ENCODE measurements around the gene DDR2.
A peak's percentile ranks its signal among the peaks of the same experiment; 100 is the strongest.

The DDR2 gene

GRCh38 chr1:162822391-162823200, 190.3 kb downstream of the DDR2 start:
- no peaks in the 10 kb centered on the region for H3K36me3 ChIP-seq (ENCODE audit: insufficient read depth, low read length)
- no peaks in the 10 kb centered on the region for H3K9me3 ChIP-seq (ENCODE audit: insufficient read depth, low read depth, low read length)
- H3K9ac ChIP-seq (ENCODE audit: low read depth, low read length) = peak overlapping the region; percentile 61
- WGBS = 2% methylated on average over 44 of the region's 44 CpGs
- H3K27ac ChIP-seq (ENCODE audit: low read depth, low read length) = no peak overlapping the region
- peak overlapping the region; percentile 67 for H3K4me3 ChIP-seq (ENCODE audit: low read length)
- peaks cover 12% of the 10 kb centered on the region for H3K27me3 ChIP-seq (ENCODE audit: insufficient read depth, low read length)
- H3K4me1 ChIP-seq (ENCODE audit: insufficient read depth, low read length) = peaks cover 20% of the 10 kb centered on the region

- Histone ChIP-seq H3K27ac (ENCODE audit: low read depth, low read length) (no peak overlapping the region), H3K36me3 (ENCODE audit: insufficient read depth, low read length) (no peaks in the 10 kb centered on the region), H3K9ac (ENCODE audit: low read depth, low read length) (no peak overlapping the region), H3K4me3 (ENCODE audit: low read length) (no peak overlapping the region), H3K9me3 (ENCODE audit: insufficient read depth, low read depth, low read length) (no peaks in the 10 kb centered on the region), H3K27me3 (ENCODE audit: insufficient read depth, low read length) (peaks cover 12% of the 10 kb centered on the region), H3K4me1 (ENCODE audit: insufficient read depth, low read length) (peaks cover 20% of the 10 kb centered on the region)
- no CpG with 5 or more reads among the region's 3 CpGs for WGBS
These were observed 191.0 kb downstream of the DDR2 start for GRCh38 chr1:162823231-162823630.

GRCh38 chr1:162823771-162824525, 191.7 kb downstream of the DDR2 start:
- no peak overlapping the region for H3K27ac ChIP-seq (ENCODE audit: low read depth, low read length)
- no peak overlapping the region for H3K9ac ChIP-seq (ENCODE audit: low read depth, low read length)
- no peaks in the 10 kb centered on the region for H3K36me3 ChIP-seq (ENCODE audit: insufficient read depth, low read length)
- H3K9me3 ChIP-seq (ENCODE audit: insufficient read depth, low read depth, low read length) = no peaks in the 10 kb centered on the region
- H3K4me1 ChIP-seq (ENCODE audit: insufficient read depth, low read length) = peaks cover 20% of the 10 kb centered on the region
- 64% methylated on average over 2 of the region's 2 CpGs for WGBS
- H3K27me3 ChIP-seq (ENCODE audit: insufficient read depth, low read length) = peaks cover 12% of the 10 kb centered on the region
- H3K4me3 ChIP-seq (ENCODE audit: low read length) = no peak overlapping the region

GRCh38 chr1:162829268-162829667, 197.0 kb downstream of the DDR2 start:
- H3K9ac ChIP-seq (ENCODE audit: low read depth, low read length) = no peak overlapping the region
- no peaks in the 10 kb centered on the region for H3K36me3 ChIP-seq (ENCODE audit: insufficient read depth, low read length)
- H3K4me3 ChIP-seq (ENCODE audit: low read length) = no peak overlapping the region
- no peaks in the 10 kb centered on the region for H3K27me3 ChIP-seq (ENCODE audit: insufficient read depth, low read length)
- no peak overlapping the region for H3K27ac ChIP-seq (ENCODE audit: low read depth, low read length)
- no peaks in the 10 kb centered on the region for H3K9me3 ChIP-seq (ENCODE audit: insufficient read depth, low read depth, low read length)
- peaks cover 11% of the 10 kb centered on the region; the same call in 1 of the 2 replicates for H3K4me1 ChIP-seq (ENCODE audit: insufficient read depth, low read length)
- 94% methylated on average over 1 of the region's 1 CpG for WGBS

- Histone ChIP-seq H3K9me3 (ENCODE audit: insufficient read depth, low read depth, low read length) (no peaks in the 10 kb centered on the region), H3K27me3 (ENCODE audit: insufficient read depth, low read length) (no peaks in the 10 kb centered on the region), H3K27ac (ENCODE audit: low read depth, low read length) (no peak overlapping the region), H3K9ac (ENCODE audit: low read depth, low read length) (no peak overlapping the region), H3K4me1 (ENCODE audit: insufficient read depth, low read length) (peaks cover 11% of the 10 kb centered on the region; the same call in 1 of the 2 replicates), H3K4me3 (ENCODE audit: low read length) (no peak overlapping the region), H3K36me3 (ENCODE audit: insufficient read depth, low read length) (no peaks in the 10 kb centered on the region)
- 86% methylated on average over 3 of the region's 3 CpGs for WGBS
These were observed 200.2 kb downstream of the DDR2 start for GRCh38 chr1:162832470-162832869.

- Histone ChIP-seq H3K27ac (ENCODE audit: low read depth, low read length) (no peak overlapping the region), H3K9ac (ENCODE audit: low read depth, low read length) (no peak overlapping the region)
- 93% methylated on average over 3 of the region's 3 CpGs for WGBS
These were observed 203.1 kb downstream of the DDR2 start for GRCh38 chr1:162835157-162835899.

More at GRCh38 chr1:162835157-162835899, 203.1 kb downstream of the DDR2 start:
- Histone ChIP-seq H3K9me3 (ENCODE audit: insufficient read depth, low read depth, low read length) (no peaks in the 10 kb centered on the region), H3K4me3 (ENCODE audit: low read length) (no peak overlapping the region), H3K36me3 (ENCODE audit: insufficient read depth, low read length) (no peaks in the 10 kb centered on the region), H3K27me3 (ENCODE audit: insufficient read depth, low read length) (no peaks in the 10 kb centered on the region), H3K4me1 (ENCODE audit: insufficient read depth, low read length) (peaks cover 11% of the 10 kb centered on the region; the same call in 1 of the 2 replicates)

Measured in HUES64 (cell line).